Breast epithelium (tissue), 3 donors: Measurements from ENCODE around the gene MTHFD2L.

ENCODE experiments used
- CTCF ChIP-seq, 3 donors: fragments of 450-650 bp; IDR thresholded peaks; one replicate each; pipeline ENCODE4 v1.5.1; 2016 to 2017; ENCODE audit warnings: antibody characterized with exemption in 3 of 3, mild to moderate bottlenecking in 3 of 3, moderate library complexity in 3 of 3
- POLR2A ChIP-seq: fragments of 450-650 bp; IDR thresholded peaks from one replicate; pipeline ENCODE4 v1.6.1; 2016; ENCODE audit warnings: antibody characterized with exemption, mild to moderate bottlenecking, moderate library complexity
- POLR2AphosphoS5 ChIP-seq, 3 donors: sonication (generic); formaldehyde crosslinking; IDR thresholded peaks; one replicate each; pipeline ENCODE4 v1.6.1; 2017; ENCODE audit warnings: antibody characterized with exemption in 3 of 3

- TF ChIP-seq POLR2A (no peak), CTCF (IDR thresholded peaks at IDR 0.05) (no peak), POLR2AphosphoS5 (IDR thresholded peaks at IDR 0.05) (no peak)
These were observed 151.3 kb downstream of the MTHFD2L start for GRCh38 chr4:74309223-74309622.
